ENCODE data around the gene SERPINB5. TPM values are rescaled to one million over a fixed set of nuclear protein-coding genes. Genes with fewer than 3 reads are reported as not detected.

SERPINB5 gene
- total and polyA plus RNA-seq, 8 donors = 0.44 TPM; not detected in 7

- no peaks in the 10 kb centered on the region for H3K36me3 ChIP-seq
- H3K4me3 ChIP-seq = no peak overlapping the region
- intact Hi-C loops (cut with DNase I) = loop anchor here in 1 of 3 donors (10.0 kb wide), 2 partner anchors 310 to 430 kb away; no protein-coding TSS in a partner anchor
- FAIRE-seq (no peak), ATAC-seq (peak in 1 of 4 donors; percentile 77), DNase-seq (no peak)
- no peaks in the 10 kb centered on the region for H3K27me3 ChIP-seq
- TF ChIP-seq CTCF (IDR thresholded peaks at IDR 0.05) = no peak
- H3K9me3 ChIP-seq = no peaks in the 10 kb centered on the region
- H3K27ac ChIP-seq = no peak overlapping the region
- no peaks in the 10 kb centered on the region for H3K4me1 ChIP-seq
- 71 to 85% methylated on average over 6 of the region's 6 CpGs for WGBS, 2 donors
Measured at GRCh38 chr18:63444580-63444979, 32.2 kb upstream of the SERPINB5 start.

DNA sequence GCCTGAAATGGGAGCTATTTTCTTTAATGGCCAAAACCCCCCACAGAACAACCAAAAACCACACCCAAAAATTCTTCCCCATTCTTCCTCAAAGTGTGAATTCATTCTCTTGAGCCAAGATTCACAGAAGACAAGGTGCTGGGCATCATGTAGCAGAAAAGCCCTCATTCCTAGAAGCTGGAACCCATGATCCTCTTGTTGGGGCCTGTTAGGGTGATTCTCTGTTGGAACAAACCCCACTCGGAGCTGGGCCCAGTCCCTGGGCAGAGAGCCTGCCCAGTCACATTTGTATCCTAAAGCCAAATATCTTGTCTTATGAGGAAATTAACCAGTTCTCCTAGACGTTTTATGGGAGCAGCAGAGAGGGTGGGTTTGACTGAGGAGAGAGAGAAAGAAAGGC, 31.7 kb upstream of the SERPINB5 start:
- Histone ChIP-seq H3K9me3 (no peaks in the 10 kb centered on the region), H3K36me3 (no peaks in the 10 kb centered on the region), H3K27me3 (no peaks in the 10 kb centered on the region), H3K4me3 (no peak overlapping the region), H3K27ac (no peak overlapping the region), H3K4me1 (no peaks in the 10 kb centered on the region)
- no peak for DNase-seq
- FAIRE-seq = no peak
- no peak for ATAC-seq
- TF ChIP-seq CTCF (IDR thresholded peaks at IDR 0.05) = no peak
- WGBS, 2 donors = 64 to 72% methylated on average over 2 of the region's 2 CpGs
- intact Hi-C loops (cut with DNase I) = loop anchor here in 1 of 3 donors (10.0 kb wide), 2 partner anchors 310 to 430 kb away; no protein-coding TSS in a partner anchor

- Histone ChIP-seq H3K27ac (no peak overlapping the region), H3K4me3 (no peak overlapping the region), H3K4me1 (no peaks in the 10 kb centered on the region), H3K27me3 (no peaks in the 10 kb centered on the region), H3K9me3 (no peaks in the 10 kb centered on the region), H3K36me3 (no peaks in the 10 kb centered on the region)
- TF ChIP-seq CTCF (IDR thresholded peaks at IDR 0.05) = no peak
- WGBS, 2 donors = 85 to 91% methylated on average over 3 of the region's 3 CpGs
- FAIRE-seq (no peak), ATAC-seq (no peak), DNase-seq (no peak)
- intact Hi-C loops (cut with DNase I) = loop anchor here in 1 of 3 donors (10.0 kb wide), 2 partner anchors 311 to 431 kb away; no protein-coding TSS in a partner anchor
Measured at GRCh38 chr18:63446266-63446665, 30.5 kb upstream of the SERPINB5 start.

- ATAC-seq = no peak
- no peak for TF ChIP-seq CTCF (IDR thresholded peaks at IDR 0.05)
- FAIRE-seq = no peak
Measured at GRCh38 chr18:63447066-63447465, 29.7 kb upstream of the SERPINB5 start.

GRCh38 chr18:63449426-63449825, 27.3 kb upstream of the SERPINB5 start:
- DNase-seq (no peak), FAIRE-seq (no peak), ATAC-seq (no peak)
- Histone ChIP-seq H3K27me3 (no peaks in the 10 kb centered on the region), H3K9me3 (no peaks in the 10 kb centered on the region), H3K27ac (no peak overlapping the region), H3K4me3 (no peak overlapping the region), H3K4me1 (no peaks in the 10 kb centered on the region), H3K36me3 (no peaks in the 10 kb centered on the region)
- WGBS, 2 donors = 90 to 94% methylated on average over 4 of the region's 4 CpGs
- intact Hi-C loops (cut with DNase I) = loop anchor here in 1 of 3 donors (10.0 kb wide), 2 partner anchors 315 to 435 kb away; no protein-coding TSS in a partner anchor
- TF ChIP-seq CTCF (IDR thresholded peaks at IDR 0.05) = no peak

More at GRCh38 chr18:63447066-63447465, 29.7 kb upstream of the SERPINB5 start:
- intact Hi-C loops (cut with DNase I) = loop anchor here in 1 of 3 donors (10.0 kb wide), 2 partner anchors 312 to 432 kb away; no protein-coding TSS in a partner anchor
- no peaks in the 10 kb centered on the region for H3K4me1 ChIP-seq
- H3K4me3 ChIP-seq = no peak overlapping the region
- H3K9me3 ChIP-seq = no peaks in the 10 kb centered on the region
- DNase-seq = no peak
- H3K36me3 ChIP-seq = no peaks in the 10 kb centered on the region
- 57 to 66% methylated on average over 5 of the region's 5 CpGs for WGBS, 2 donors
- H3K27ac ChIP-seq = no peak overlapping the region
- H3K27me3 ChIP-seq = no peaks in the 10 kb centered on the region

Measured in pancreas (tissue), 10 donors.